Adrenal gland (tissue), 12 donors: ENCODE results near the gene KAZN. TPM values are rescaled to one million over a fixed set of nuclear protein-coding genes. Genes with fewer than 3 reads are reported as not detected.

ENCODE experiments used
- DNase-seq, 7 donors: peaks; one replicate each; pipeline ENCODE4 v3.0.0-alpha.2; 2019 to 2020
- H3K27ac ChIP-seq, 5 donors: fragments of 200-600 bp; sonication (generic) in 4 of 5; 1 replicate in 3 of 5; 2 replicates in 2 of 5; pipeline versions ENCODE4 v1.5.1 to v1.8.0; 2016 to 2020; ENCODE audit warnings: mild to moderate bottlenecking in 1 of 5
- H3K27me3 ChIP-seq: fragments of 200-600 bp; 2 replicates; pipeline ENCODE4 v1.8.0; 2021
- H3K36me3 ChIP-seq, 2 donors: fragments of 200-600 bp; replicated peaks in 1 of 2; 1 replicate in 1 of 2; 2 replicates in 1 of 2; pipeline versions ENCODE4 v1.5.1 to v1.8.0; 2018 to 2022
- H3K4me1 ChIP-seq, 2 donors: fragments of 200-600 bp; replicated peaks in 1 of 2; 1 replicate in 1 of 2; 2 replicates in 1 of 2; pipeline versions ENCODE4 v1.5.1 to v1.8.0; 2018 to 2021
- H3K4me3 ChIP-seq, 4 donors: fragments of 200-600 bp; sonication (generic) in 3 of 4; one replicate each; pipeline ENCODE4 v1.5.1; 2016 to 2018
- H3K9me3 ChIP-seq, 3 donors: fragments of 200-600 bp; sonication (generic) in 1 of 3; replicated peaks in 1 of 3; 1 replicate in 2 of 3; 2 replicates in 1 of 3; pipeline versions ENCODE4 v1.5.1 to v1.8.0; 2016 to 2021
- POLR2A ChIP-seq, 2 donors: fragments of 450-650 bp; IDR thresholded peaks; one replicate each; pipeline ENCODE4 v1.6.1; 2017; ENCODE audit warnings: antibody characterized with exemption in 2 of 2, mild to moderate bottlenecking in 2 of 2, moderate library complexity in 1 of 2
- WGBS, 4 donors: extraction: QIAGEN DNeasy Blood & Tissue Kit in 2 of 4; methylation state at CpG; one replicate each; pipeline versions ENCODE4 v1.1.5 to v1.1.7; 2013 to 2017; 5-methylcytosine and 5-hydroxymethylcytosine counted together
- intact Hi-C, 2 donors: fragments of 100-400 bp; cut with DNase I; formaldehyde crosslinking; loops; one replicate each; pipeline versions ENCODE4 v1.14.1 to v1.15.0; 2022 to 2023
- polyA plus RNA-seq, 3 donors: library from polyadenylated mRNA; stranded (reverse); fragments of 200-250 nt in 2 of 3; fragments of 350-450 nt in 1 of 3; fragmentation: Illumina TruSeq in 1 of 3; extraction: RNeasy Lipid Tissue Mini Kit (QIAGEN cat#74804) in 1 of 3; gene quantifications; one replicate each; pipeline ENCODE4 v1.2.3, GENCODE V29; 2013 to 2014
- total RNA-seq, 9 donors: library from RNA; depleted of rRNA in 4 of 9; stranded (reverse); fragments of >200 nt in 4 of 9; fragments of 120-200 nt in 1 of 9; fragmentation: NEBNext Ultra II Directional in 1 of 9; extraction: Animal tissue kit (Norgen Biotek cat#: 25700) in 1 of 9; gene quantifications; one replicate each; pipeline versions ENCODE4 v1.1.0 to v1.2.4, GENCODE V29; 2013 to 2023
- TF ChIP-seq, protein P1 (sequence below), 6 experiments: fragments of 450-650 bp in 4 of 6; fragments of 200-600 bp in 2 of 6; sonication (generic) in 1 of 6; IDR thresholded peaks; 1 replicate in 5 of 6; 2 replicates in 1 of 6; pipeline versions ENCODE4 v1.5.1 to v1.8.0; 2016 to 2021; ENCODE audit warnings: antibody characterized with exemption in 6 of 6, mild to moderate bottlenecking in 2 of 6, moderate library complexity in 1 of 6
- donor health status: healthy with polysubstance abuse.
- donor health status: Bipolar disorder and iron deficiency.
- donor health status: DM: yes; HTN: yes; CAD: no.
- donor health status: DM: no; HTN: no; CAD: no.
- donor health status: DM: no; HTN: no; CAD: no.
- donor health status: DM: yes; HTN: yes; CAD: no.

KAZN gene
- total and polyA plus RNA-seq, 12 donors: 5.9 to 63.4 (median 29.5) TPM

DNA sequence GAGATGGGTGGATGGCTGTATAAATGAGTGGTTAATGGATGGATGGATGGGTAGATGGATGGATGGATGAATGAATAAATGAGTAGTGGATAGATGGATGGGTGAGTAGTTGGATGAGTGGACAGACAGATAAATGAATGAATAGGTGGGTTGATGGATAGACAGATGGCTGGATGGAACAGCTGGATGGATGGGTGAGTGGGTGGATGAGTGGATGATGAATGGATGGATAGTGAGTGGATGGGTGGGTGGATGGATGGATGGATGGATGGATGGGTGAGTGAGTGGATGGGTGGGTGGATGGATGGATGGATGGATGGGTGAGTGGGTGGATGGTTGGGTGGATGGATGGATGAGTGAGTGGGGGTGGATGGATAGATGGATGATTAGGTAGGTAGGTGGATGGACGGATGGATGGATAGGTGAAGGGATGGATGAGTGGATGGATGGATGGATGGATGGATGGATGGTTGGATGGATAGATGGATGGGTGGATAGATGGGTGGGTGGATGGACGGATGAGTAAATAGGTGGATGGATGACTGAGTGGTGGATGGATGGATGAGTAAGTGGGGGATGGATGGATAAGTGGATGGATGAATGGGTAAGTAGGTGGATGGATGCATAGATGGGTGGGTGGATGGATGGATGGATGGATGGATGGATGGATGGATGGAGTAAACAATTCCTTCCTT lies 246.6 kb downstream of the KAZN start:
- Histone ChIP-seq H3K27me3 (no peaks in the 10 kb centered on the region), H3K4me1 (no peaks in the 10 kb centered on the region), H3K27ac (no peak overlapping the region), H3K36me3 (no peaks in the 10 kb centered on the region), H3K9me3 (peaks cover 0 to 12% (median 0%) of the 10 kb centered on the region in 3 donors), H3K4me3 (no peak overlapping the region)
- intact Hi-C loops: no loop called here
- TF ChIP-seq POLR2A (IDR thresholded peaks at IDR 0.05): no peak
- TF ChIP-seq, protein P1, sequence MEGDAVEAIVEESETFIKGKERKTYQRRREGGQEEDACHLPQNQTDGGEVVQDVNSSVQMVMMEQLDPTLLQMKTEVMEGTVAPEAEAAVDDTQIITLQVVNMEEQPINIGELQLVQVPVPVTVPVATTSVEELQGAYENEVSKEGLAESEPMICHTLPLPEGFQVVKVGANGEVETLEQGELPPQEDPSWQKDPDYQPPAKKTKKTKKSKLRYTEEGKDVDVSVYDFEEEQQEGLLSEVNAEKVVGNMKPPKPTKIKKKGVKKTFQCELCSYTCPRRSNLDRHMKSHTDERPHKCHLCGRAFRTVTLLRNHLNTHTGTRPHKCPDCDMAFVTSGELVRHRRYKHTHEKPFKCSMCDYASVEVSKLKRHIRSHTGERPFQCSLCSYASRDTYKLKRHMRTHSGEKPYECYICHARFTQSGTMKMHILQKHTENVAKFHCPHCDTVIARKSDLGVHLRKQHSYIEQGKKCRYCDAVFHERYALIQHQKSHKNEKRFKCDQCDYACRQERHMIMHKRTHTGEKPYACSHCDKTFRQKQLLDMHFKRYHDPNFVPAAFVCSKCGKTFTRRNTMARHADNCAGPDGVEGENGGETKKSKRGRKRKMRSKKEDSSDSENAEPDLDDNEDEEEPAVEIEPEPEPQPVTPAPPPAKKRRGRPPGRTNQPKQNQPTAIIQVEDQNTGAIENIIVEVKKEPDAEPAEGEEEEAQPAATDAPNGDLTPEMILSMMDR (IDR thresholded peaks at IDR 0.05): no peak
- DNase-seq: no peak
- 78 to 90% (median 82%) methylated on average over 2 of the region's 2 CpGs for WGBS, 4 donors

DNA sequence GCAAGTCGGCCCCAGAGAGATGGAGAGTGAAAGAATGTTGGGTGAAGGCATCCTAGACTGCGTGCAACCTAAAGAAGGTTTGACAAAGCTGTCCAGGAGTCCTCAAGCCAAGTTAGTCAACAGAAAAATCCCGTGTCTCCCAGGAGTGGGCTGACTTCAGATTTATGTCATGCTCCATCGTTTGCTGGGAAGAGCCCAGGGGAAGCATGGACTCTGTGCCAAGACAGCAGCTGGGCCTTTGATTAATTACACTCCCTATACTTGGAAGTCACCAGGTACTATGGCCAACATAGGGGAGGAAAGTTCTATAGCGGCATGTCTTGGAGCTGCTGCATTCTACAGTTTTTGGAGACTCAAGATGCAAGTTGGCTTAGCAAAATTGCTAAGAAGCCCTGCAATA lies 247.4 kb downstream of the KAZN start:
- Histone ChIP-seq H3K27ac (no peak overlapping the region), H3K27me3 (no peaks in the 10 kb centered on the region), H3K4me3 (no peak overlapping the region), H3K9me3 (peaks cover 0 to 12% (median 0%) of the 10 kb centered on the region in 3 donors), H3K36me3 (no peaks in the 10 kb centered on the region), H3K4me1 (no peaks in the 10 kb centered on the region)
- WGBS, 4 donors: 68 to 79% (median 70%) methylated on average over 5 of the region's 5 CpGs
- TF ChIP-seq, protein P1 (IDR thresholded peaks at IDR 0.05): no peak
- TF ChIP-seq POLR2A (IDR thresholded peaks at IDR 0.05): no peak
- DNase-seq: no peak
- intact Hi-C loops: no loop called here

DNA sequence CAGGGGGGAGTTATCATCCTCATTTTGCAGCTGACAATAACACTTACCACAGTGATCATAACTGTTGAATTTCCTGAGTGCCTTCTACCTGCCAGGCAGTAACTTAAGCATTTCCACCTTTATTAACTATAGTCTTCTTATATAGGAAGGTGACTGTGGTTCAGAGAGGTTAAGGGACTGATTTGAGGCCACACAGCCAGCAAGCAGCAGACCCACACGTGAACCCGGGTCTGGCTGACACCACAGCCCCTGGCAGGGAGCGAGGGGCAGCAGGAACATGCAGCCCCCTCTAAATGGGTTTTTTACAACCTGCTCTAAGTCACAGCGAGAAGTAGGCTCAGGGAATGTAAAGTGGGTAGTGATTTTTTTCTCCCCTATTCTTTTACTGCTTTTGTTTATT lies 248.2 kb downstream of the KAZN start:
- H3K4me1 ChIP-seq: no peaks in the 10 kb centered on the region
- DNase-seq: no peak
- intact Hi-C loops: no loop called here
- no peak overlapping the region for H3K27ac ChIP-seq
- no peaks in the 10 kb centered on the region for H3K36me3 ChIP-seq
- WGBS, 4 donors: 75 to 78% (median 77%) methylated on average over 4 of the region's 4 CpGs
- H3K9me3 ChIP-seq: peaks cover 0 to 9% (median 0%) of the 10 kb centered on the region in 3 donors
- H3K4me3 ChIP-seq: no peak overlapping the region
- TF ChIP-seq, protein P1 (IDR thresholded peaks at IDR 0.05): no peak
- TF ChIP-seq POLR2A (IDR thresholded peaks at IDR 0.05): no peak
- no peaks in the 10 kb centered on the region for H3K27me3 ChIP-seq

DNA sequence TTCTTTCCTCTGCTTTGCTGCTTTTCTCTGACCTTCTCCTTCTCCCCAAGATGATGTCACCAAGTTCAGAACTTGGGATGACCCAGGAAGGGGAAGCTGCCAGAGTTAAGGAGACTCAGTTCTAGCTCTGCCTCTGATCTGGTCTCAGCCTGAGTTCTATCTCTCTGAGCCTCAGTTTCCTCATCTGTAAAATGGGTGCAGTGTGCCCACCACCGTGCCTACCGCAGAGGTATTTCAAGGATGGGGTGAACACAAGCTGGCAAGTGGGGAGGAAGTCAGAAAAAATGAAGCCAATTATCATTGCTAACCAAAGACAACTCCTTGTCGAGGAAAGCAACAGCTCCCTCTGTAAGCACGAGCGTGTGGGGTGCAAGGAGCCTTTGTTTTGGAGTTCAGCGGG lies 249.7 kb downstream of the KAZN start:
- Histone ChIP-seq H3K4me3 (no peak overlapping the region), H3K27me3 (no peaks in the 10 kb centered on the region), H3K27ac (no peak overlapping the region), H3K9me3 (no peaks in the 10 kb centered on the region), H3K4me1 (no peaks in the 10 kb centered on the region), H3K36me3 (no peaks in the 10 kb centered on the region)
- 90 to 95% (median 93%) methylated on average over 6 of the region's 6 CpGs for WGBS, 4 donors
- no peak for TF ChIP-seq POLR2A (IDR thresholded peaks at IDR 0.05)
- TF ChIP-seq, protein P1 (IDR thresholded peaks at IDR 0.05): no peak
- intact Hi-C loops: no loop called here
- DNase-seq: no peak
